Caco-2 (cell line): ENCODE results near the gene SLC29A3. TPM values are rescaled to one million over a fixed set of nuclear protein-coding genes. Genes with fewer than 3 reads are reported as not detected.
A peak's percentile ranks its signal among the peaks of the same experiment; 100 is the strongest.

Source experiments
- BruUV-seq: library from RNA; stranded (reverse); fragments of 400-500 nt; replicated peaks from 2 replicates; lab custom pipeline; 2021; lab: Mats Ljungman, UMichigan
- CTCF ChIA-PET: fragments of 300-600 bp; sonication (Branson Sonifier 250); formaldehyde crosslinking; loops from one replicate; lab custom pipeline; 2022; ENCODE audit warnings: antibody characterized with exemption; lab: Charles Lee
- POLR2A ChIA-PET: fragments of 300-600 bp; sonication (Branson Sonifier 250); formaldehyde crosslinking; loops from one replicate; lab custom pipeline; 2022; ENCODE audit warnings: antibody characterized with exemption; lab: Charles Lee
- DNase-seq, 2 experiments: peaks; one replicate each; pipeline versions ENCODE4 v3.0.0 to v3.0.0-alpha.2; 2020 to 2022
- H3K27me3 ChIP-seq: replicated peaks from 2 replicates; pipeline ENCODE4 v1.6.0; 2011; ENCODE audit warnings: low read length; ENCODE audit not compliant: control insufficient read depth, insufficient read depth
- H3K36me3 ChIP-seq: 2 replicates; pipeline ENCODE4 v1.5.1; 2011; ENCODE audit warnings: low read length; ENCODE audit not compliant: control insufficient read depth, insufficient read depth
- H3K4me1 ChIP-seq: fragments of 250-450 bp; sonication (Bioruptor Pico); 2 replicates; pipeline ENCODE4 v1.5.1; 2020; ENCODE audit warnings: mild to moderate bottlenecking
- H3K4me3 ChIP-seq: 2 replicates; pipeline ENCODE4 v1.5.1; 2011; ENCODE audit warnings: low read depth, mild to moderate bottlenecking, control low read depth, low read length
- H3K9me3 ChIP-seq: fragments of 250-450 bp; sonication (Bioruptor Pico); 2 replicates; pipeline ENCODE4 v1.5.1; 2020; ENCODE audit warnings: mild to moderate bottlenecking, moderate library complexity
- H3K27ac Mint-ChIP-seq: one replicate; pipeline ENCODE4 v1.8.0; 2022; ENCODE audit warnings: mixed read lengths; ENCODE audit not compliant: unreplicated experiment
- H3K27me3 Mint-ChIP-seq: one replicate; pipeline ENCODE4 v1.8.0; 2022; ENCODE audit warnings: mixed read lengths; ENCODE audit not compliant: insufficient read depth, unreplicated experiment
- H3K36me3 Mint-ChIP-seq: one replicate; pipeline ENCODE4 v1.8.0; 2022; ENCODE audit warnings: mild to moderate bottlenecking, mixed read lengths; ENCODE audit not compliant: insufficient read depth, unreplicated experiment
- H3K4me1 Mint-ChIP-seq: one replicate; pipeline ENCODE4 v1.8.0; 2022; ENCODE audit warnings: low read depth, mixed read lengths; ENCODE audit not compliant: unreplicated experiment
- H3K4me3 Mint-ChIP-seq: one replicate; pipeline ENCODE4 v1.8.0; 2022; ENCODE audit warnings: mild to moderate bottlenecking, moderate library complexity, mixed read lengths; ENCODE audit not compliant: unreplicated experiment
- H3K9me3 Mint-ChIP-seq: one replicate; pipeline ENCODE4 v1.8.0; 2022; ENCODE audit warnings: mixed read lengths; ENCODE audit not compliant: unreplicated experiment
- intact Hi-C: fragments of 100-400 bp; cut with micrococcal nuclease; formaldehyde crosslinking; loops from one replicate; pipeline ENCODE4 v1.10.0; 2022; ENCODE audit not compliant: unreplicated experiment
- total RNA-seq: library from RNA; stranded (reverse); gene quantifications from 2 replicates; pipeline ENCODE4 v1.2.3, GENCODE V29; 2022
- TF ChIP-seq, protein P1 (sequence below), 2 experiments: fragments of 200-600 bp in 1 of 2; IDR thresholded peaks; 1 replicate in 1 of 2; 2 replicates in 1 of 2; pipeline versions ENCODE4 v1.5.1 to v1.8.0; 2011 to 2022; ENCODE audit warnings: antibody characterized with exemption in 1 of 2, control low read depth in 1 of 2, inconsistent platforms in 1 of 2, low read depth in 1 of 2, low read length in 1 of 2, mild to moderate bottlenecking in 1 of 2, moderate library complexity in 1 of 2; ENCODE audit not compliant: insufficient read depth in 1 of 2, severe bottlenecking in 1 of 2, unreplicated experiment in 1 of 2

Gene SLC29A3
- total RNA-seq, 1 experiment from 2014 or later, result 20.7 TPM

DNA sequence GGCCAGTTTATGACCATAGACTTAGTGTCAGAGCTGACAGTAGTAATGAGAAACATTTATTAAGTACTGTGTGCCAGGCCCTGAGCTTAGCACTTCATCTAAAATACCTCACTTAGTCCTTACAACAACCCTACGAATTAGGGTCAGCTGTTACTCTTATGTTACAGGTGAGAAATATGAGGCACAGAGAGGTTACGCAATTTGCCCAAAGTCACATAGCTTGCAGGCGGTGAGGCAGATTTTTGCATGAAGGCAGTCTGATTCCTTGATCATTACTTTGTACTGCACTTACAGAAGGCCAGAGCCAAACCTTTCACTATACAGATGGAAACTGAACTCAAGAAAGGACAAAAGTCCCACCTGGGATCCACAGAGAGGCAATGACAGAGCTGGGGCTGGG, 87.8 kb downstream of the SLC29A3 start:
- CTCF ChIA-PET, result no interaction called here
- TF ChIP-seq, protein P1, sequence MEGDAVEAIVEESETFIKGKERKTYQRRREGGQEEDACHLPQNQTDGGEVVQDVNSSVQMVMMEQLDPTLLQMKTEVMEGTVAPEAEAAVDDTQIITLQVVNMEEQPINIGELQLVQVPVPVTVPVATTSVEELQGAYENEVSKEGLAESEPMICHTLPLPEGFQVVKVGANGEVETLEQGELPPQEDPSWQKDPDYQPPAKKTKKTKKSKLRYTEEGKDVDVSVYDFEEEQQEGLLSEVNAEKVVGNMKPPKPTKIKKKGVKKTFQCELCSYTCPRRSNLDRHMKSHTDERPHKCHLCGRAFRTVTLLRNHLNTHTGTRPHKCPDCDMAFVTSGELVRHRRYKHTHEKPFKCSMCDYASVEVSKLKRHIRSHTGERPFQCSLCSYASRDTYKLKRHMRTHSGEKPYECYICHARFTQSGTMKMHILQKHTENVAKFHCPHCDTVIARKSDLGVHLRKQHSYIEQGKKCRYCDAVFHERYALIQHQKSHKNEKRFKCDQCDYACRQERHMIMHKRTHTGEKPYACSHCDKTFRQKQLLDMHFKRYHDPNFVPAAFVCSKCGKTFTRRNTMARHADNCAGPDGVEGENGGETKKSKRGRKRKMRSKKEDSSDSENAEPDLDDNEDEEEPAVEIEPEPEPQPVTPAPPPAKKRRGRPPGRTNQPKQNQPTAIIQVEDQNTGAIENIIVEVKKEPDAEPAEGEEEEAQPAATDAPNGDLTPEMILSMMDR (IDR thresholded peaks at IDR 0.05; ENCODE audit: insufficient read depth in 1 of 2, low read depth in 1 of 2, low read length in 1 of 2, severe bottlenecking in 1 of 2, unreplicated experiment in 1 of 2), result no peak

DNA sequence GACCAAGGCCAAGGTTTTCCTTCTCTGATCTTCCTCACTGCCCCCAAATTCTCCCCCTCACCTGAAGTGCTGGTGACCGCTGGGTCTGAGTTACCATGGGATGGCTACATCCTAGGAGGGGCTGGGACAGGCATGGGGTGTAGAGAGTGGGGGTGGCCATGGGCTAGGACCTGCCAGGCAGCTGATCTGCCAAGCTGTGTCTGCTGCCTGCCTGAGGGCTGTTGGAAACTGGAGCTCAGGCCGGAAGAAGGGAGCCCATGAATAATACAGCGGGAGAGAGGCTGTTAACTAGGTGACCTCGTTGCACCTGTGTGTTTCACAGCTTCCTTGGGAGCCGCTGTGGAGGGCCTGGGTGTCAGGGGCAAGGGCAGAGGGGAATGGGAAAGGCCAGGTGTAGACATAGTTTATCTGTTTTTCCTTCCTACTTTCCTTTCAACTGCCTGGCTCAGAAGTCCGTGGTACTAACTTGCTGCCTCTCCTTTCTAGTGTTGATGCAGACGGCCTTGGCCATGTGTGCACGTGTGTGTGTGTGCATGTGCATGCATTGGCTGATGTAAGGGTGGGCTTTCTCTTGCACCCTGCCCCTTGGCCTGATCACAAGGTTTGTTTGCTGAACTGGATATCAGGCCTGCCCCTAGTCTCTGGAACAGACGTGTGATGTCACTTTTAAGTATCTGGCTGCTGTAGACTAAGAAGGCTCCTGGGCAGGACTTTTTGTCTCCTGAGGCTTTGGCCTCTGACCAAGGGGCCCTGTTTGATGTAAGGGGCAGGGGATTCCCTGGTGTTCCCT, 89.6 kb downstream of the SLC29A3 start:
- no TSS peak for BruUV-seq
- H3K27me3 Mint-ChIP-seq, result peaks cover 3% of the 10 kb centered on the region
- H3K9me3 Mint-ChIP-seq, result peaks cover 18% of the 10 kb centered on the region

More for the DNA sequence above, 87.8 kb downstream of the SLC29A3 start:
- peaks cover 14% of the 10 kb centered on the region for H3K9me3 Mint-ChIP-seq
- Histone ChIP-seq H3K27me3 (no peaks in the 10 kb centered on the region), H3K4me3 (no peak overlapping the region), H3K9me3 (peaks cover 12% of the 10 kb centered on the region), H3K36me3 (no peaks in the 10 kb centered on the region), H3K4me1 (no peaks in the 10 kb centered on the region)
- H3K27me3 Mint-ChIP-seq, result peaks cover 7% of the 10 kb centered on the region
- POLR2A ChIA-PET, result no interaction called here
- no peak overlapping the region for H3K27ac Mint-ChIP-seq
- intact Hi-C loops, result no loop called here
- BruUV-seq, result no TSS peak
- no peak overlapping the region for H3K4me3 Mint-ChIP-seq
- DNase-seq, result peak in 1 of 2 experiments; percentile 25
- no peaks in the 10 kb centered on the region for H3K4me1 Mint-ChIP-seq
- H3K36me3 Mint-ChIP-seq, result no peaks in the 10 kb centered on the region

DNA sequence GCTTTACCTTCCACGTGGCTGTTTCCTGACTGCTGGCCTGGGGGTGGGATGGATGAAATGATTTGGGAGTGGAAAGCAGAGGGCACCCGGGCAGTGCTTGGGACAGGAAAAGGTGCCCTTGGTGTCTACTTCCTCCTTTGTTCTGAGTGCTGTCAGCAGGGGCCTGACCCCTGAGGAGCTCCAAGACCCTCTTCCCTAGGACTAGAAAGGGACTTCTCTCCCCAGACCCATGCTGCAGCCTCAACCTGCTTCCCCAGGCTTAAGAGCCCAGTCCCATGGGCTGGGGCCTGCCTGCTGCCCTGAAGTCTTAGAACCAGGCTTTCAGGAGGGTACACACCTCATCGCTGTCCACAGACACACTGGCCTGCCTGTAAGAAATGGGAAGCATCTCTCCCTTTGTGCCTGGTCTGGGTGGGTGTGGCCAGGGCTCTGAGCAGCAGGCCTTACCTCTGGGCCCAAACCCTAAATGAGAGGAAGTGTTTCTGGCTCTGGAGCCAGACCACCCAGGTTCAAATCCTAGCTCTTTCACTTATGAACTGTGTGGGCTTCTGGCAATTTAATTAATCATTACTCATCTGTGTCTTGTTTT, 90.6 kb downstream of the SLC29A3 start:
- Mint-ChIP-seq H3K36me3 (no peaks in the 10 kb centered on the region), H3K27me3 (peaks cover 5% of the 10 kb centered on the region), H3K27ac (no peak overlapping the region), H3K4me3 (no peak overlapping the region), H3K9me3 (peaks cover 18% of the 10 kb centered on the region), H3K4me1 (no peaks in the 10 kb centered on the region)
- BruUV-seq, result no TSS peak
- POLR2A ChIA-PET, result no interaction called here
- no peaks in the 10 kb centered on the region for H3K4me1 ChIP-seq
- no peaks in the 10 kb centered on the region for H3K27me3 ChIP-seq
- TF ChIP-seq, protein P1 (IDR thresholded peaks at IDR 0.05; ENCODE audit: insufficient read depth in 1 of 2, low read depth in 1 of 2, low read length in 1 of 2, severe bottlenecking in 1 of 2, unreplicated experiment in 1 of 2), result no peak
- peak in 1 of 2 experiments; percentile 20 for DNase-seq
- no peaks in the 10 kb centered on the region for H3K36me3 ChIP-seq
- peaks cover 13% of the 10 kb centered on the region for H3K9me3 ChIP-seq
- H3K4me3 ChIP-seq, result no peak overlapping the region
- intact Hi-C loops, result no loop called here
- CTCF ChIA-PET, result no interaction called here

More for the DNA sequence above, 89.6 kb downstream of the SLC29A3 start:
- Mint-ChIP-seq H3K27ac (no peak overlapping the region), H3K4me3 (no peak overlapping the region), H3K4me1 (no peaks in the 10 kb centered on the region), H3K36me3 (no peaks in the 10 kb centered on the region)
- CTCF ChIA-PET, result no interaction called here
- Histone ChIP-seq H3K27me3 (no peaks in the 10 kb centered on the region), H3K36me3 (no peaks in the 10 kb centered on the region), H3K9me3 (peaks cover 13% of the 10 kb centered on the region), H3K4me1 (no peaks in the 10 kb centered on the region), H3K4me3 (no peak overlapping the region)
- DNase-seq, result peak in 1 of 2 experiments; percentile 24
- intact Hi-C loops, result no loop called here
- TF ChIP-seq, protein P1 (IDR thresholded peaks at IDR 0.05; ENCODE audit: insufficient read depth in 1 of 2, low read depth in 1 of 2, low read length in 1 of 2, severe bottlenecking in 1 of 2, unreplicated experiment in 1 of 2), result no peak
- POLR2A ChIA-PET, result no interaction called here

Other genes with a start within 250 kb of the SLC29A3 start
- gene UNC5B, start 106.7 kb upstream of the SLC29A3 start, total RNA-seq, result 16.2 and 22.4 TPM in 2 replicates
- gene CDH23, start 77.7 kb downstream of the SLC29A3 start, total RNA-seq, result 0.34 and 1.0 TPM in 2 replicates